ENCODE measurements around the gene PTPRK.

PTPRK gene

DNA sequence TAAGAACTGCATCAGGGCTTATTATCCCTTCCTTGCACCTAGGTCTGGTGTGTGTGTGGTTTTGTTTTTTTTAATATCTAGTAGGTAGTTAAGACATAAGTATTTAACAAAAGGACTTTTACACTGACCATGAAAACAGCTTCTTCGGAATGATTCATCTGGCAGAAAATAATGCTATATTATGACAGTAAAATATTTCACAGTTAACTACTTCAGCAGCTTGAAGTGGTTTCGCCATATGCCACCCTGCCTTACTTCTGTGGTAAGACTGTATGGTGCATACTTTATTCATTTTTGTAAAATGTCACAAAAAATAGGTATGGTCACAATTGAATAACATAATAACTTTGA lies 858 bp upstream of the PTPRK start:
- H3K9me3 ChIP-seq (ENCODE audit: insufficient read depth, low read length), result no peaks in the 10 kb centered on the region
- H3K27me3 ChIP-seq (ENCODE audit: low read depth, low read length), result no peaks in the 10 kb centered on the region
- H3K4me2 ChIP-seq (ENCODE audit: low read length), result no peak overlapping the region
- H3K79me2 ChIP-seq (ENCODE audit: low read length), result no peaks in the 10 kb centered on the region
- no peaks in the 10 kb centered on the region for H3K4me1 ChIP-seq (ENCODE audit: low read length)
- TF ChIP-seq EZH2phosphoT487 (IDR thresholded peaks at IDR 0.05; ENCODE audit: low read depth), result no peak
- TF ChIP-seq, protein P1, sequence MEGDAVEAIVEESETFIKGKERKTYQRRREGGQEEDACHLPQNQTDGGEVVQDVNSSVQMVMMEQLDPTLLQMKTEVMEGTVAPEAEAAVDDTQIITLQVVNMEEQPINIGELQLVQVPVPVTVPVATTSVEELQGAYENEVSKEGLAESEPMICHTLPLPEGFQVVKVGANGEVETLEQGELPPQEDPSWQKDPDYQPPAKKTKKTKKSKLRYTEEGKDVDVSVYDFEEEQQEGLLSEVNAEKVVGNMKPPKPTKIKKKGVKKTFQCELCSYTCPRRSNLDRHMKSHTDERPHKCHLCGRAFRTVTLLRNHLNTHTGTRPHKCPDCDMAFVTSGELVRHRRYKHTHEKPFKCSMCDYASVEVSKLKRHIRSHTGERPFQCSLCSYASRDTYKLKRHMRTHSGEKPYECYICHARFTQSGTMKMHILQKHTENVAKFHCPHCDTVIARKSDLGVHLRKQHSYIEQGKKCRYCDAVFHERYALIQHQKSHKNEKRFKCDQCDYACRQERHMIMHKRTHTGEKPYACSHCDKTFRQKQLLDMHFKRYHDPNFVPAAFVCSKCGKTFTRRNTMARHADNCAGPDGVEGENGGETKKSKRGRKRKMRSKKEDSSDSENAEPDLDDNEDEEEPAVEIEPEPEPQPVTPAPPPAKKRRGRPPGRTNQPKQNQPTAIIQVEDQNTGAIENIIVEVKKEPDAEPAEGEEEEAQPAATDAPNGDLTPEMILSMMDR (IDR thresholded peaks at IDR 0.05; ENCODE audit: low read depth, low read length), result no peak
- H3K27ac ChIP-seq (ENCODE audit: low read length), result no peak overlapping the region
- H2AFZ ChIP-seq (ENCODE audit: low read depth, low read length), result no peak overlapping the region
- H4K20me1 ChIP-seq (ENCODE audit: insufficient read depth, low read length), result no peaks in the 10 kb centered on the region
- no peaks in the 10 kb centered on the region for H3K36me3 ChIP-seq (replicated peaks; ENCODE audit: low read depth, low read length)
- H3K9ac ChIP-seq (ENCODE audit: low read length), result no peak overlapping the region
- no peak overlapping the region for H3K4me3 ChIP-seq (ENCODE audit: low read length)

DNA sequence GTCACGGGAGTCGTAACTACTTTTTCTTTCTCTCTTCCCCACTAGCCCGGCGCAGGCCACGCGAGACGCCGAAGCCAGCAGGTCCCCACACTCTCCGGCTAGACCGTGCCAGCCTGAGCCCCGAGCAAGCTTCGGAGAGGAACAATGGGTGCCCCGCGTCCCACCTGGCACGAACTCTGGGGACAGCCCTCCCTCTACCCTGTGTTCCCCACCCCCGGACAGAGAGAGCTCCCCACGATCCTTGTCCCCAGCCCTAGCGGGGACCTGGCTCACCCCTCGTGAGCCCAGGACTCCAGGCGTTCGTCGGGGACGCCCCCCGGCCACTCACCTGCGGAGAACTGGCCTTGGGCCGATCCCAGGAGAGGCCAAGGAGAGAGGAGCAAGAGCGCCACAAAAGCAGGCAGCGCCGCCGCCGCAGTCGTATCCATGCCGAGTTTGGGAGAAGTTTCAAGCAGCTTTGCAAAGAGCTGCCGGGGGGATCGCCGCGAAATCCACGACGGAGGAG lies 416 bp downstream of the PTPRK start:
- Histone ChIP-seq H3K9me3 (ENCODE audit: insufficient read depth, low read length) (no peaks in the 10 kb centered on the region), H3K9ac (ENCODE audit: low read length) (no peak overlapping the region), H3K4me2 (ENCODE audit: low read length) (no peak overlapping the region), H3K4me1 (ENCODE audit: low read length) (no peaks in the 10 kb centered on the region), H3K79me2 (ENCODE audit: low read length) (no peaks in the 10 kb centered on the region), H3K27ac (ENCODE audit: low read length) (no peak overlapping the region), H3K27me3 (ENCODE audit: low read depth, low read length) (no peaks in the 10 kb centered on the region), H4K20me1 (ENCODE audit: insufficient read depth, low read length) (no peaks in the 10 kb centered on the region), H3K4me3 (ENCODE audit: low read length) (no peak overlapping the region), H2AFZ (ENCODE audit: low read depth, low read length) (no peak overlapping the region), H3K36me3 (replicated peaks; ENCODE audit: low read depth, low read length) (no peaks in the 10 kb centered on the region)
- no peak for TF ChIP-seq EZH2phosphoT487 (IDR thresholded peaks at IDR 0.05; ENCODE audit: low read depth)
- TF ChIP-seq, protein P1 (IDR thresholded peaks at IDR 0.05; ENCODE audit: low read depth, low read length), result no peak

DNA sequence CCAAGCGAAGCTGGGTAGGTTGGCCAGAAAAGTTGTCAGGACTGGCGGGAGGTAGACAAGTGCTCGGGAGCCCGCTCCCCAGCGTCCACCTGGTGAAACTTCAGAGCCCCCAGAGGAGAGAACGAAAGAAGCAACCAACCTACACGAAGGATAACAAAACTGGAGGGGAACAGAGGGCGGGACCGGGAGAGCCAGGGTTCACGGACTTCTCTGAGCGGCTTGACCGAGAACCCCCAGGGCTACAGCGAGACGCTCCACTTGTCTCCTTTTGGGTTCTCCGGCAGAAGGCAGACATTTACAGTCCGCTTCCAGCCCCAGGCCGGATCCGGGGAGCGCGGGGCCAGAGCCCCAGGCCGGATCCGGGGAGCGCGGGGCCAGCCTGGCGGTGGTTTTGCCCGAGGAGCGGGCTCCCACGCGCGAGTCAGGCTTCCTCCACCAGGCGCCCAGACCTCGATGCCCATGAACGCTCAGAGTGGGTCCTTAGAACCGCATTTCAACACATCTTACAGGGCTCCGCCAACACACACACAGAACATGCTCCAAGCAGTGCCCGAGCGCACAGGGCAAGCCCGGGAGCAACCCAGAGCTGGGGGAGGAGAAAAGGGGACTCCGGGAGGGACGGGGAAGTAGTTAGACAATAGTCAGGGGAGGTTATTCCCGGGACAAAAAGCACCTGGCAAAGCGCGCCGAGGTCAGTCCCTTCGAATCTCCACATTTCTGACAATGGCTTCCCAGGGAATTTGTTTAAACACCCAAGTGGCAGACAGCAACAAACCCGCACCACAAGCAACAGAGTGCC lies 1.1 kb downstream of the PTPRK start:
- H3K9me3 ChIP-seq (ENCODE audit: insufficient read depth, low read length), result no peaks in the 10 kb centered on the region
- H2AFZ ChIP-seq (ENCODE audit: low read depth, low read length), result no peak overlapping the region
- no peak overlapping the region for H3K4me2 ChIP-seq (ENCODE audit: low read length)
- H3K9ac ChIP-seq (ENCODE audit: low read length), result no peak overlapping the region
- H3K36me3 ChIP-seq (replicated peaks; ENCODE audit: low read depth, low read length), result no peaks in the 10 kb centered on the region
- H3K27ac ChIP-seq (ENCODE audit: low read length), result no peak overlapping the region
- no peak overlapping the region for H3K4me3 ChIP-seq (ENCODE audit: low read length)
- TF ChIP-seq EZH2phosphoT487 (IDR thresholded peaks at IDR 0.05; ENCODE audit: low read depth), result no peak
- TF ChIP-seq, protein P1 (IDR thresholded peaks at IDR 0.05; ENCODE audit: low read depth, low read length), result no peak
- no peaks in the 10 kb centered on the region for H3K4me1 ChIP-seq (ENCODE audit: low read length)
- H4K20me1 ChIP-seq (ENCODE audit: insufficient read depth, low read length), result no peaks in the 10 kb centered on the region
- no peaks in the 10 kb centered on the region for H3K79me2 ChIP-seq (ENCODE audit: low read length)
- no peaks in the 10 kb centered on the region for H3K27me3 ChIP-seq (ENCODE audit: low read depth, low read length)

- no peaks in the 10 kb centered on the region for H4K20me1 ChIP-seq (ENCODE audit: insufficient read depth, low read length)
- H3K27me3 ChIP-seq (ENCODE audit: low read depth, low read length), result no peaks in the 10 kb centered on the region
- H3K9me3 ChIP-seq (ENCODE audit: insufficient read depth, low read length), result no peaks in the 10 kb centered on the region
- H3K27ac ChIP-seq (ENCODE audit: low read length), result no peak overlapping the region
- no peak overlapping the region for H3K9ac ChIP-seq (ENCODE audit: low read length)
- no peaks in the 10 kb centered on the region for H3K4me1 ChIP-seq (ENCODE audit: low read length)
- H3K36me3 ChIP-seq (replicated peaks; ENCODE audit: low read depth, low read length), result no peaks in the 10 kb centered on the region
- H3K4me2 ChIP-seq (ENCODE audit: low read length), result no peak overlapping the region
- TF ChIP-seq, protein P1 (IDR thresholded peaks at IDR 0.05; ENCODE audit: low read depth, low read length), result no peak
- no peak for TF ChIP-seq EZH2phosphoT487 (IDR thresholded peaks at IDR 0.05; ENCODE audit: low read depth)
- no peak overlapping the region for H3K4me3 ChIP-seq (ENCODE audit: low read length)
- no peak overlapping the region for H2AFZ ChIP-seq (ENCODE audit: low read depth, low read length)
- H3K79me2 ChIP-seq (ENCODE audit: low read length), result no peaks in the 10 kb centered on the region
These were observed 1.8 kb downstream of the PTPRK start for GRCh38 chr6:128518434-128519131.

All from OCI-LY3 (cell line).